Measurements from ENCODE around the gene KATNAL1.

Gene KATNAL1

GRCh38 chr13:30307194-30307970 lies at the start of gene KATNAL1:
TSS of gene KATNAL1 (minus strand) at chr13:30307551. CDS start at chr13:30283777, 23,774 bp downstream.
- peak; percentile 63 to 67 for ATAC-seq

GRCh38 chr13:30355839-30356238 lies 48.5 kb upstream of the KATNAL1 start:
- ATAC-seq: no peak

- ATAC-seq: no peak
Observed at GRCh38 chr13:30355384-30355699, 48.0 kb upstream of the KATNAL1 start.

- ATAC-seq: no peak
Observed at GRCh38 chr13:30354493-30355383, 47.4 kb upstream of the KATNAL1 start.

GRCh38 chr13:30353471-30354215 lies 46.3 kb upstream of the KATNAL1 start:
- ATAC-seq: no peak

- no peak for ATAC-seq
Observed at GRCh38 chr13:30353060-30353459, 45.7 kb upstream of the KATNAL1 start.

GRCh38 chr13:30352121-30352520 lies 44.8 kb upstream of the KATNAL1 start:
- no peak for ATAC-seq

GRCh38 chr13:30346789-30347167 lies 39.4 kb upstream of the KATNAL1 start:
- peak; percentile 43 to 62 for ATAC-seq

GRCh38 chr13:30346153-30346788 lies 38.9 kb upstream of the KATNAL1 start:
- peak; percentile 89 to 93 for ATAC-seq

- ATAC-seq: no peak
Observed at GRCh38 chr13:30345426-30346100, 38.2 kb upstream of the KATNAL1 start.

GRCh38 chr13:30341815-30342570 lies 34.6 kb upstream of the KATNAL1 start:
- no peak for ATAC-seq

GRCh38 chr13:30340331-30341250 lies 33.2 kb upstream of the KATNAL1 start:
- no peak for ATAC-seq

GRCh38 chr13:30339738-30340330 lies 32.5 kb upstream of the KATNAL1 start:
- ATAC-seq: no peak

- no peak for ATAC-seq
Observed at GRCh38 chr13:30338952-30339351, 31.6 kb upstream of the KATNAL1 start.

GRCh38 chr13:30338331-30338851 lies 31.0 kb upstream of the KATNAL1 start:
- peak in 1 of 2 donors; percentile 53 for ATAC-seq

- ATAC-seq: peak; percentile 45 to 63
Observed at GRCh38 chr13:30337061-30337610, 29.8 kb upstream of the KATNAL1 start.

GRCh38 chr13:30334663-30335386 lies 27.5 kb upstream of the KATNAL1 start:
- ATAC-seq: peak in 1 of 2 donors; percentile 40

GRCh38 chr13:30333616-30334015 lies 26.3 kb upstream of the KATNAL1 start:
- no peak for ATAC-seq
